ENCODE results near the gene CASP10. TPM values are rescaled to one million over a fixed set of nuclear protein-coding genes. Genes with fewer than 3 reads are reported as not detected.
A peak's percentile ranks its signal among the peaks of the same experiment; 100 is the strongest.

CASP10 gene
- total RNA-seq, 1 donor from 2014 or later: 26.7 TPM

- no peak overlapping the region for H3K4me3 ChIP-seq
- intact Hi-C loops (cut with DNase I): no loop called here
- DNase-seq: no peak
- no peak overlapping the region for H3K27ac ChIP-seq
- peaks cover 22% of the 10 kb centered on the region for H3K4me1 ChIP-seq
- no peaks in the 10 kb centered on the region for H3K36me3 ChIP-seq
- no peaks in the 10 kb centered on the region for H3K9me3 ChIP-seq
- H3K27me3 ChIP-seq (ENCODE audit: low read depth): no peaks in the 10 kb centered on the region
- no peak for ATAC-seq
- TF ChIP-seq CTCF (IDR thresholded peaks at IDR 0.05): no peak
These were observed 67.8 kb downstream of the CASP10 start for GRCh38 chr2:201250741-201251140.

GRCh38 chr2:201254081-201254730, 71.3 kb downstream of the CASP10 start:
- Histone ChIP-seq H3K4me3 (no peak overlapping the region), H3K36me3 (no peaks in the 10 kb centered on the region), H3K4me1 (peaks cover 34% of the 10 kb centered on the region), H3K27ac (peak overlapping the region; percentile 58), H3K9me3 (no peaks in the 10 kb centered on the region), H3K27me3 (ENCODE audit: low read depth) (no peaks in the 10 kb centered on the region)
- intact Hi-C loops (cut with DNase I): no loop called here
- no peak for ATAC-seq
- no peak for TF ChIP-seq CTCF (IDR thresholded peaks at IDR 0.05)
- peak; percentile 57 for DNase-seq

- Histone ChIP-seq H3K9me3 (no peaks in the 10 kb centered on the region), H3K27ac (no peak overlapping the region), H3K36me3 (no peaks in the 10 kb centered on the region), H3K4me3 (no peak overlapping the region), H3K4me1 (peaks cover 44% of the 10 kb centered on the region), H3K27me3 (ENCODE audit: low read depth) (no peaks in the 10 kb centered on the region)
- intact Hi-C loops (cut with DNase I): no loop called here
- DNase-seq (no peak), ATAC-seq (no peak)
- no peak for TF ChIP-seq CTCF (IDR thresholded peaks at IDR 0.05)
These were observed 72.6 kb downstream of the CASP10 start for GRCh38 chr2:201255408-201256033.

- no peak for ATAC-seq
- Histone ChIP-seq H3K4me1 (peaks cover 45% of the 10 kb centered on the region), H3K9me3 (no peaks in the 10 kb centered on the region), H3K36me3 (no peaks in the 10 kb centered on the region), H3K4me3 (no peak overlapping the region), H3K27me3 (ENCODE audit: low read depth) (no peaks in the 10 kb centered on the region), H3K27ac (no peak overlapping the region)
- TF ChIP-seq CTCF (IDR thresholded peaks at IDR 0.05): no peak
- DNase-seq: no peak
- intact Hi-C loops (cut with DNase I): no loop called here
These were observed 73.1 kb downstream of the CASP10 start for GRCh38 chr2:201256082-201256481.

- H3K27ac ChIP-seq: peak overlapping the region; percentile 89
- H3K9me3 ChIP-seq: no peaks in the 10 kb centered on the region
- H3K27me3 ChIP-seq (ENCODE audit: low read depth): no peaks in the 10 kb centered on the region
- peak overlapping the region; percentile 65 for H3K4me3 ChIP-seq
- intact Hi-C loops (cut with DNase I): no loop called here
- TF ChIP-seq CTCF (IDR thresholded peaks at IDR 0.05): no peak
- DNase-seq (peak; percentile 71), ATAC-seq (peak; percentile 70 to 76)
- peaks cover 56% of the 10 kb centered on the region for H3K4me1 ChIP-seq
- no peaks in the 10 kb centered on the region for H3K36me3 ChIP-seq
These were observed 74.5 kb downstream of the CASP10 start for GRCh38 chr2:201257381-201257955.
